Posterior cingulate gyrus (tissue), 11 donors: Measurements from ENCODE around the gene PRKG1.
"Not testable (repeated sequence)": the region's sequence is repeated elsewhere in the genome, so short reads cannot be mapped to it uniquely, and the experiment has no call there.

Experiments used
- DNase-seq, 10 donors: peaks; one replicate each; pipeline versions ENCODE4 v3.0.0 to v3.0.0-alpha.2; 2020 to 2021; ENCODE audit warnings: mixed read lengths in 3 of 10
- intact Hi-C: fragments of 100-400 bp; cut with DNase I; formaldehyde crosslinking; loops from one replicate; pipeline ENCODE4 v1.15.1; 2023

PRKG1 gene

DNA sequence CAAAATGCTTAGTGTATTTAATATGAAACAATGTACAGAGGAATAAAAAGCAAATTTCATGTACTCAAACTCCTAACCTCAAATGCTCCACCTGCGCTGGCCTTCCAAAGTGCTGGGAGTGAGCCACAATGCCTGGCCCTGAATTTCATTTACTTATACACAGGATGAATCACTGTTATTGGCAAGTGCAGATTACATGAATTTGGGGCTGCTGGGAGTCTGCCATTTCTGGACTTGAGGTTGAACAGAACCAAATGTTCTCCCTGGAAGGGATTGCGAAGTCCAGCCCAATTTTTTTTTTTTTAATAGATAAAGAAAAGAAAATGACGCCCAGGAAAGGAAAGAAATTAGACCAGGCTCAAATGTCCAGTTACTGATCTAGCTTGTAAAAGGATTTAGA is 631.9 kb downstream of the PRKG1 start:
- intact Hi-C loops = no loop called here
- DNase-seq = peak in 2 of 10 donors; percentile 10 to 45

DNA sequence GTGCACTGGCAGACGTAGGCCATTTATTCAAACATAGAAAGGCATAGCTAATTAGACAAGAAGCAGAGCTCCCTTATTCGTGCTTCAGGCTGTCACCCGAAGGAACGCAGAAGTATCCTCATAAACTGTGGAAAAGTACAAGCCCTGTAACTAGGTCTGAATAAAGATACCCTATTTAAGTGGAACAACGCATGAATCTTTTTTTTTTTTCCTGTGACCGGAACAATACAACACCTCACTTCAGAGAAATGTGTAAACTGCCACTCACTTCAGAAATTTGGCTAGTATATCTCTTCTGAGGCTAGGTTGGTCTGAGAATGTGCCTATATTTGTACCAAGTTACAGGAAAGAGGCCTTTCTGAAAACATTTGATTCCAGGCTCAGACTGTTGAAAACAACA is 633.1 kb downstream of the PRKG1 start:
- intact Hi-C loops = no loop called here
- no peak for DNase-seq

DNA sequence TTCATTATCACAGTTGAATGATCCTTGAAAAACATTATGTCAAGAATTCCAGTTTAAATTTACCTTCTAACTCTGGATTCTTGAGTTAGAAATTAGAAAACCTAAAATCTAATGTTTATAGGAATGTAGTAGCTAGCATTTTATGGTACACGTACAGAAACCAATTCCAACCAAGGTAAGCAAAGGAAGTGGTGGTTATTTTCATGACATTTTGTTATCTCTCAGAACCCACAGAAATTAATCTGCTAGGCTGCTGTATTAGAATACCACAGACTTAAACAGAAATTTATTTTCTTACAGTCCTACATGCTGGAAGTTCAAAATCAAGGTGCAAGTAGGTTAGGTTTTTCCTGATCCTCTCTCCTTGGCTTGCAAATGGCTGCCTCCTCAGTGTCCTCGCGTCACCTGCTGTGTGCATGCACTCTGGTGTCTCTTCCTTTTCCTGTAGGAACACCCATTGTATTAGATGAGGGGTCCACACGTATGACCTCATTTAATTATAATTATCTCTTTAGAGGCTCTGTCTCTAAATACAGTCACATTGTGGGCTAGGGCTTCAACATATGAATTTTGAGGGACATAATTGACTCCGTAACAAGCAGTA is 633.6 kb downstream of the PRKG1 start:
- intact Hi-C loops = no loop called here

DNA sequence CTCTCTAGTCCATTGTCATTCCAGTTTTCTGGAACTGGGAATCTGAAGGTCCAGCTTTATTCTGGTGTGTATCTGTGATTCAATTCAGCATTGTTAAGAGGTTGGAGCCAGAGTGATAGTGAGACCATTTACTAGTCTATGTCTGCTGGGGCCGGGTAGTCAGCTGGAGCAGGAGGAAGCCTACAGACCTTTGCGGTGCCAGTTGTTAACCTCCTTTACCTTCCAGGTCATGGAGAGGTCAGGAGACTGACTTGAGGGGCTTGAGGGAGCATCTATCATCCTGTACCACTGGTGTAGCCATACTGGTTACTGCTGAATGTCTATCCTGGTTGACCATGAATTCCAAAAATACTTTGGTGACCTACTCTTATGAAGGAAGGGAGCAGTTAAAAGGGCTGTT is 634.3 kb downstream of the PRKG1 start:
- DNase-seq = no peak
- intact Hi-C loops = no loop called here

More for the DNA sequence above, 633.6 kb downstream of the PRKG1 start:
- no peak for DNase-seq

DNA sequence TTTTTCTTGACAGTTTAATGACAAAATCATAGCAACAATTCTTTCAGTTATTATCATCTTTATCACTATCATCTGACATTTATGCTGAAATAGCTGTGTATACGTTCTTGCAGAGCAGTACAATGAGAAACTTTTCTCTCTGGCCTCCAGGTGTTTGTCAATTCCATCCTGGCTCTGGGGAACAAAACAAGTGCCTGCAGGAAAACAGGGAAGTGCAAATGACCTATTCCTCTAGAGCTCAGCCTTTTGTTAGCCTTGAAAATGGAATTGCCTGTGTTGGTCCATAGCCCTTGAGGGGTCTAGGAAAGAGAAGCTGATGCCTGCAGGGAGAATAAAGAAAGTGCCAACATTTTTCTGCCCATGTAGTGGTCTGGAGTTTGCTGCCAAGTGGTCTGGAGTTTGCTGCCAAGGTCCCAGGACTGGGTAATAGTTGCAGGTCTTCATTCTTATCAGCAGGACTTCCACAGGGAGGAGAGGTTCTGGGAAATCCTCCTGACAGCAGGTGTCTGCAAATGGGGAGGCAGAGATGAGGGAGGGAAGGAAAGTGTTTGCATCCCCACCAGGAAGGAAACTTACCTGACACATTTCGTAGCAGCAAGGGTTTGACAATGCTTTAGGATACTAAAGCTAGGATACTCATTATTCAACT is 635.2 kb downstream of the PRKG1 start:
- no peak for DNase-seq
- intact Hi-C loops = no loop called here

DNA sequence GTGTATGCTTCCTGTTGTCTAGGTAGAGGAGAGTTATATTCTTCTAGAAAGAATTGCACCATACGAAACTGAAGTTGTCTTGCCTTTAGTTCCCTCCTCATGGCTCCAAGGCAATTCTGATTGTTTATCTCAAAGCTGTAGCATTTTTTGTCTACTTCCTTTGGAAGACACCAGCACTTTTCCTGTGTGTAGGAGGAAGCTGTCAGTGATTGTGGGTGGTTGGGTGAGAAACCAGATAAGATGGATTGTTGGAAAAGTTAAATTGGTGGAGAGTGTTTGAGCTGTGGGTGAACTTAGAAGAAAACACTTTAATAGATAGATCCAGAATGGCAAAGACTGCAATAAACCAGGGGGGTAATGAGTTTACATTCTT is 637.2 kb downstream of the PRKG1 start:
- no peak for DNase-seq
- intact Hi-C loops = no loop called here

DNA sequence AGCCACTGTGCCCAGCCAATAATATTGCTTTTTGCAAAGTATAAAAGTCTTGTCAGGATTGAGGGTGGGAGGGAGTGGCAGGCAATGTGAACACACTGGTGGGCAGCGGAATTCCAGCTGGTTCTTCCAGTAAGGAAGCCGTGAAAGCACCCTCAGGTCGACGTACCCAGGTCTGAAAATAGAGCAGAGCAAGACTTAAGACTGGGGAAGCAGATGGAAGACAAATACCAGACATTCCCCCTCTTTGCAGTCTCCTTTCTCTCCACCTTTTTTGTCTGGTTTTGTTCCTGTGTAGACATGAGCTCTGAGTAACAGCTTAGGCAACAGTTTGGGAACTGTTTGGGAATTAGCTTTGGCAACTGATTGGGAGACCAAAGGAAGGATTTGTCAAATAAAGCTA is 642.7 kb downstream of the PRKG1 start:
- intact Hi-C loops = no loop called here
- DNase-seq = no peak

DNA sequence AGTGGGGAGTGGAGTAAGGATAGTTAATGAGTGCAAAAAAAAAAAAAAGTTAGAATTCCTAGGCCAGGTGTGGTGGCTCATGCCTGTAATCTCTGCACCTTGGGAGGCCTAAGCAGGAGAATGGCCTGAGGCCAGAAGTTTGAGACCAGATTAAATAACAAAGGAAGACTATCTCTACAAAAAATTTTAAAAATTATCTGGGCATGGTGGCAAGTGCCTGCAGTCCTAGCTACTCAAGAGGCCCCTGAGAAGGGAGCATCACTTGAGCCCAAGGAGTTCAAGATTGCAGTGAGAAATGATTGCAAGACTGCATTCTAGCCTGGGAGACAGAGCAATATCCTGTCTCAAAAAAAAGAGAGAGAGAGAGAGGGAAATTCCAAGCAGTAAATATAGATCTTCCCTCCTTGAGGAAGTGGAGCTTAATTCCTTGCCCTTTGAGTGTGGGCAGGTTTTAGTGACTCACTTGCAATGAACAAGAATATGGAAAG is 644.6 kb downstream of the PRKG1 start:
- no peak for DNase-seq
- intact Hi-C loops = no loop called here

DNA sequence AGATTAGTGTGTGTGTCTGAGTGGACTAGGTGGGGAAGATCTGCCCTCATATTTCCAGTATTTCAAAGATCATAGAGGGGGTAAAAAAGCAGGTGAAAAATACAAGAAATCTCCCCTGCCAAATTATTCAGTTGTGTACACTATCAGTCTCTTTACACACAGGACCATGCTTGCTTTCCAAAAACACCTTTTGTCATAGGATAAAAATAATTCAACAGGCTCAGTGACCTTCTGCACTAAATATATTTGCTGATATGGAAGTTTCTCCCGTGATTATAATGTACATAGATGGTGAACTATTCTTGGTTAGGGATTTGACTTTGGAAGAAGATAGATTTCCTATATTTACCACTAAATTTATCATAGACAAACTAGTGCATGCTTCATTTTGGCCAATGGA is 649.8 kb downstream of the PRKG1 start:
- intact Hi-C loops = no loop called here
- DNase-seq = no peak

DNA sequence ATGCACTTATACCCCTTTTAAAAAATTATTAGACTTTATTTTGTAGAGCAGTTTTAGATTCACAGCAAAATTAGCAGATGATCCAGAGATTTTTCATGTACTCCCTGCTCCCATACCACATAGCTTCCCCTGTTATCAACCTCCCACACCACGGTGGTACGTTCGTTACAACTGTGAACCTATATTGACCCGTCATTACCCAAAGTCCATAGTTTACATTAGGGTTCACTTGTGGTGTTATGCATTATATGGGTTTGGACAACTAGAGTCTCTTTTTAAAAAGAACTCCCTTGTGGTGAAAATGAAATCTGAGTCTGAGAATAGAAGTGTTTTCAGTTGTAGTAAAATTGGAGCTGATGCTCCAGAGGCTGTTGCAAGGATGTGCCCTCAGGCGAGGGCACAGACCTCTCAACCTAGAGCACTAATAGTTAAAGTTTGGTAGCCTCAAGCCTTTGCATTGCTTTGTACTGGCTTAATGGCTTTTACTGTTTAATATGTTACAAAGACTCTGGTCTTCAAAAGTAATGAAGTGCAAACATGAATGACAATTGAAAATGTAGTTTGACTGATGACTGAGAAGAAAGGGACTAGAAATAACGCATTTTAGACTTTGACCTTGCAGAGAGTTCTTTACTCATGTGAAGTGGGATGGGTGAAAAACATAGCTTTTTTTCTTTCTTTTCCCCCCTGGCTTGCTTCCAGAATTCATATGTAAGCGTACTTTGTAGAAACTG is 655.7 kb downstream of the PRKG1 start:
- intact Hi-C loops = no loop called here
- DNase-seq = no peak

DNA sequence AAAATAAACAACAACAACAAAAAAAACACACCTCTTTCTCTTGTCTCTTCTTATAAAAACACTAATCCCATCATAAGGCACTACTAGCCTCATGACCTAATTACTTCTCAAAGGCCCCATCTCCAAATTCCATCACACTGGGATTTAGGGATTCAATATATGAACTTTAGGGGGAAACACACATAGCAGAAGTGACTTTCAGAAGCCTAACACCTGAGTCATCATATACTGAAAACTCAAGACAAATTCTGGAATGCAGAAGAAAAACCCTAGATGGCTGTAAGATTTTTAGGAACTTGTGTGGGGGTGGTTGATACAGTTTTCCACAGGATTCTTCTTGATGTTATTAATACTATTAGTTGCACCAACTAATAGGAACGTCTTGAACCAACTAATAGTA is 658.8 kb downstream of the PRKG1 start:
- intact Hi-C loops = no loop called here
- DNase-seq = no peak

DNA sequence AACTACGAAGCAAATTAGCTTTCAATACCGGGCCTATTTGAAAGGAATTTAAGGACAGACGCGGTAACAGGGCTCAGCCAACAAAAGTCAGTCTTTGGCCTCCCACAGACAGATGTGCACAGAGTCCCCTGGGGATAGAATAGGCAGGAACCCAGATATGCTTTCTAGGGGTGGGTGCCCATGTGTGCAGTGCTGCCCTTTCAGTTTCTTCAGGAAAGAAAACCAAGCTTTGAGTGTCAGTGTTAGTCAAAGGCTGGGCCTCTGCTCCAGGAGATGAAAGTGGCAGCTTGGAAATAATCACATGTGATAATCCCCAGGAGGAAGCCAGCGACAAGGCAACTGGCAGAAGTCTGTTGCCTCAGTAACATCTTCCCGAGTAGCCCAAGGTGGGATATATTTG is 668.9 kb downstream of the PRKG1 start:
- DNase-seq = no peak
- intact Hi-C loops = no loop called here

DNA sequence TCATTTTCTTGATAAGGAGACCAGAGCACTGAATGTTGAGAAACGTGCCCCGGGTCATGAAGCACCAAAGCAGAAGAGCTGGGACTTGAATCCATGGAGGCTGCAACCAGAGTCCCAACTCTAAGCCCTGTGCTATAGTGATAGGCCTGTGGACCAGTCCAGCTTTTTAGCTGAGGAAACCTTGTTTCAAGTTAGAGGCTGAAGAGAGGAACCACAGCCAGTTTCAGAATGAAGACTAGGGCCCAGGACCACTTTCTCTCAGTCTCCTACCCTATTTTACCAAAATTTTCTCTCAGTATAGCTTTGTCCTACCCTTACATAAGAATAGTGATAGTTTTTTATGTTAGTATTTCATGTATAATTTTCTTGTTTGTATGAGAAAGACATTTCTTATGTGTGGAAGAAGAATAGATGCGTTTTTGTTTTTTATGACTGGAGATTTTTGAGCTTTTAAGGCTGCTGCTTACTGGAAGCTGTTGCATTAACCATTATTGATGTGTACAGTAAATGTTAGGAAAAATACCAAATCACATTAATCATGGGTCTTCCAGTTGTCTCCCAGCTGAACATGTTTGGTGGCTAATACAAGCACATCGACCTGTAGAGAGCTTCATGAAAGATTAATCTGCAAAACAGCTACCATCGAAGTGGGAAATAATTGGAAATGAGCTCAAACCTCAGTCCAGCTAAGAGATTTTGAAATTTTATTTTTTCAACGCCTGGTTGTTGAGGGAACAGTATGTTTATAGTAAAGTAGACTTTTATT is 670.1 kb downstream of the PRKG1 start:
- no peak for DNase-seq
- intact Hi-C loops = no loop called here

DNA sequence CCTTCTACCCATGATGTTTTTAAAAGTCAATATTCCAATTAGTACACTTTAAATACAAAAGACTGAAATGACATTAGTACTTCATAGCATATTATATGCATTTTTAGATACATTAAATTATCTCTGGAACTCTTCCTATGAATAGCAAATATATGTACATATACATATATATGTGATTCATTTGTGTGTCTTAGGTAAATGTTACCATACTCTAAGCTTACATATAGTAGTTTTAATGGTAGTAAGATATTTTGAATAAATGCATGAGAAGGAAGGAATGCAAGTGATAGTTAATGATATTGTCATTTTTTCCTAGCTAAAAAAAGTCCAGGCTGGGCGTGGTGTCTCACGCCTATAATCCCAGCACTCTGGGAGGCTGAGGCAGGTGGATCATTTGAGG is 671.1 kb downstream of the PRKG1 start:
- intact Hi-C loops = no loop called here
- DNase-seq = no peak

DNA sequence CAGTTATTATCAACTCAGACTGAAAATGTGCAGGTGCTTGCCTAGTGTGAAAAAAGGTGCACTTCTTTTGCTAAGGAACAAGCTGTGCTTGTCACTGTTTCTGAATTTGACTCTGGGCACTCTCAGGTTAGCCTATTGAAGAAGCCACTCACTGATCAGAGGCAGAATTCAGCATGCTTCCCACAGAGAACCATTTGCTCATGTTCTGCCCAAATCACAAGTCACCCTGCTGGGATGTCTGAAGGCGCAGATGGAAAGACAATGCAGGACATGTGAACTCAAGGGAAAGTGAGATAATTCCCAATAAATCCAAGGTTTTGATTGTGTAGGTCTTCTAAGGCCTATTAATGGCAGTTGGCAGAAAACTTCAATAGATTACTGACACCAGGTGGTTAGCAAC is 672.9 kb downstream of the PRKG1 start:
- DNase-seq = no peak
- intact Hi-C loops = no loop called here

DNA sequence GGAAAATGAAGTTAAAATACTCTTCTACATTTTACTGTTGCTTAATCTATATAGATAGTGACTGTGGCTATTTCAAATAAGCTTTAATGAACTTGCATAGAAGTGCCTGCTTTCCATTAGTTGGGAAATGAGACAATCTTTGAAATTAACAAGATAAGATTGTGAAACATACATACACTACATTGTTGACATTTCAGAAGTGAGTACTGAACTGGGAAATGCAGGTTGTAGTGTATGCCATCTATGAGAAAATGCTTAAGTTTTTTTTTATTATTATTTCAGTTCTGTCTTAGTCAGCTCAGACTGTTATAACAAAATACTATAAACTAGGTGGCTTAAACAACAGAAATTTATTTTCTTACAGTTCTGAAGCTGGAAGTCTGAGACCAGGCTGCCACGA is 674.7 kb downstream of the PRKG1 start:
- DNase-seq = no peak
- intact Hi-C loops = no loop called here

DNA sequence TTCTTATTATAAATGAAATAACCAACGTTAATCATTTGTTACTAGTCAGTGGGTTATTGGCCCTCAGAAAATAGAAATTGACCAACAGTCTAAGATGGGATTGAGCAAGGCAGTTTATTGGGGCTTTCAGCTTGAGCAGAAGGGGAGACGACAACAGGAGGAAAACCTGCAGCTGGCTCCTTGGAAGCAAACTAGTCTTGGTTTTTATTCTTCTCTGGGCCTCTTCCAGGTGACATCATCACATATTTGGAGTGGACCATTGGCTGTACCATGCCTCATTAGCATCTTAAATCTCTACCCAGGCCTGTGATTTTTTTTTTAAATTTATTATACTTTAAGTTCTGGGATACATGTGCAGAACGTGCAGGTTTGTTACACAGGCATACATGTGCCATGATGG is 684.1 kb downstream of the PRKG1 start:
- intact Hi-C loops = no loop called here
- no peak for DNase-seq

DNA sequence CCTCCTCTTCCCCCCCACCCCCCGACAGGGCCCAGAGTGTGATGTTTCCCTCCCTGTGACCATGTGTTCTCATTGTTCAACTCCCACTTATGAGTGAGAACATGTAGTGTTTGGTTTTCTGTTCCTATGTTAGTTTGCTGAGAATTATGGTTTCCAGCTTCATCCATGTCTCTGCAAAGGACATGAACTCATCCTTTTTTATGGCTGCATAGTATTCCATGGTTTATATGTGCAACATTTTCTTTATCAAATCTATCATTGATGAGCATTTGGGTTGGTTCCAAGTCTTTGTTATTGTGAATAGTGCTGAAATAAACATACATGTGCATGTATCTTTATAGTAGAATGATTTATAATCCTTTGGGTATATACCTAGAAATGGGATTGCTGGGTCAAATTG is 684.6 kb downstream of the PRKG1 start:
- intact Hi-C loops, DNase-seq: not testable (repeated sequence)

DNA sequence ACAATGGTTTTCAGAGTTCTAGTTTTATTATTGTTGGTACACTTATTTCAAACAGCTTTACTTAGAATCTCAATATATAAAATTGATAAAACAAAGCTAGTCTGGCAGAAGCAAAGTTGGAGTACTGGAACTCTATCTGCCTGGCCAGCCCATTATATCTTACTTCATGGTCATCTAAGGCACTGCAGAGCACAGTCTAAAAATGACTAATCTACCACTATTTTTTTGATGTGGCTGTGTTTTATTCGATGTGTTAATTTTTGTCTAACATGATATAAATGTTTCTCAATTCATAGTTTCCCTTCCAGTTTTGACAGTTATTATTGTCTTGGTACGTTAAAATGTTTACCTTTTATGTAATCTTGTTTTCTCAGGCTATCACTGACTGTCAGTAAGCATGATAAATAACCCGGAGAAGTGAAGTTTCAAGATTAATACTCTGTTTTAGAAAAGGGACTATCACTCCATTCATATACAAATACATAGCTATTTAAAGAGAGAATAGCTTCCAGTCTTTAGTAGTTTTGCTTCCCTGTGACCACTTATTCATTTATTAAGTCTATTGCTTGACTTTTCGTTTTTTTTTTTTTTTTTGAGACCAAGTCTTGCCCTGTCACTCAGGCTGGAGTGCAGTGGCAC is 685.7 kb downstream of the PRKG1 start:
- DNase-seq = no peak
- intact Hi-C loops = no loop called here

DNA sequence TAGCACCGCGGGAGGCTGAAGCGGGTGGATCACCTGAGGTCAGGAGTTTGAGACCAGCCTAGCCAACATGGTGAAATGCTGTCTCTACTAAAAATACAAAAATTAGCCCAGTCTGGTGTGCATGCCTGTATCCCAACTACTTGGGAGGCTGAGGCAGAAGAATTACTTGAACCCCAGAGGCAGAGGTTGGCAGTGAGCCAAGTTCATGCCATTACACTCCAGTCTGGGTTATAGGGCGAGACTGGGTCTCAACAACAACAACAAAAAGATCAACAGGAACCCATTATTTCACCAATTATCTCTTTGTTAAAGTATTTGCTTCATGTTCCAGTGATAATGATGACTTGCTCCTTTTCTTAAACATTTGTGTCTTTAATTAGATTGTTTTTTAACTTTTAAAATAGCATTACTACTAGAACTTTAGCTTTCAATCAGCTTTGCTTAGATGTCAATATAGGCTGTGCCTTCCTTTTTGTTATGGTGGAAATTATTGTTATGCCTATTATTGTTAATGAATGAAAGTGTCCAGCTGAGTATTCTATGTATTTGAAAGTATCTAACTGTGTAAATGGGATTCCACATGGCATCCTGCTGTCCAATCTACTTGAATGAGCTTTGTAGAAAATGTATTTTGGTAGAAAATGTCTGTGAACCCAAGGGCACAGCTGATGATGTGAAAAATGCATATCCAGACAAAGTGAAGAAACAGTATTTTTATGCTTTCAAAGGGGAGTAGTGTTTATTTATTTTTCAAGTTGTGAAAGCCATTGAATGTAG is 686.8 kb downstream of the PRKG1 start:
- no peak for DNase-seq

More for the DNA sequence above, 686.8 kb downstream of the PRKG1 start:
- intact Hi-C loops = no loop called here
